Suprapubic skin (tissue), 3 donors: Measurements from ENCODE around the gene MYH11.
"Not testable (repeated sequence)": the region's sequence is repeated elsewhere in the genome, so short reads cannot be mapped to it uniquely, and the experiment has no call there.

ENCODE experiments used
- CTCF ChIP-seq, 2 donors: fragments of 200-600 bp in 1 of 2; fragments of 450-650 bp in 1 of 2; sonication (generic) in 1 of 2; IDR thresholded peaks; one replicate each; pipeline ENCODE4 v1.5.1; 2016 to 2019; ENCODE audit warnings: antibody characterized with exemption in 2 of 2, mild to moderate bottlenecking in 1 of 2, moderate library complexity in 1 of 2
- POLR2A ChIP-seq, 2 donors: fragments of 450-650 bp; IDR thresholded peaks; one replicate each; pipeline ENCODE4 v1.6.1; 2017; ENCODE audit warnings: antibody characterized with exemption in 2 of 2, mild to moderate bottlenecking in 2 of 2, moderate library complexity in 2 of 2

- not testable (repeated sequence) for TF ChIP-seq CTCF, POLR2A (IDR thresholded peaks at IDR 0.05)
These were observed 44.5 kb downstream of the MYH11 start for GRCh38 chr16:15812401-15812750.
